ENCODE measurements around the gene DNAH10. TPM values are rescaled to one million over a fixed set of nuclear protein-coding genes. Genes with fewer than 3 reads are reported as not detected.

DNAH10 gene
- total and polyA plus RNA-seq, 2 donors from 2014 or later: 0.24 to 0.28 TPM

DNA sequence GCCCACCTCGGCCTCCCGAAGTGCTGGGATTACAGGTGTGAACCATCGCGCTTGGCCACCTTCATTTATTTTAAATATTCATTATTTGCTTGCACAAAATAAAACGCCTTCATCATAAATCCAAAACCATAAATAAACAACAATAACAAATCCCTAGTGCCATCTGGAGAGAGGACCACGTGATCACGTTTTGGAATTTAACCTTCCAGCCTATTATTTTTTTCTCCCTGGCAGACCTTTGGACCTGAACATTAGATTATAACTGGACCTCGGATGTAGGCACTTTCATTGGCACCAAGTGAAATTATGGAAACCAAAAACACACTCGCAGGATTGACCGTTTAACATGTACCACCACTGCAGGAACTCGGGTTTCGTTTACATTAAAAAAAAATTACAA is 2.0 kb downstream of the DNAH10 start:
- Histone ChIP-seq H3K36me3 (ENCODE audit: control insufficient read depth in 2 of 3, insufficient read depth in 3 of 3, low read length in 3 of 3) (no peaks in the 10 kb centered on the region), H3K4me3 (ENCODE audit: low read length in 3 of 3) (no peak overlapping the region), H3K9me3 (ENCODE audit: control insufficient read depth in 2 of 3, insufficient read depth in 1 of 3, low read length in 3 of 3) (no peaks in the 10 kb centered on the region), H3K9ac (ENCODE audit: low read length in 3 of 3) (no peak overlapping the region), H3K27me3 (ENCODE audit: control insufficient read depth, insufficient read depth, low read length) (no peaks in the 10 kb centered on the region), H3K27ac (ENCODE audit: low read depth in 2 of 2, low read length in 2 of 2) (no peak overlapping the region), H3K4me1 (ENCODE audit: control insufficient read depth in 2 of 3, insufficient read depth in 2 of 3, low read depth in 1 of 3, low read length in 3 of 3) (peaks cover 0 to 4% (median 0%) of the 10 kb centered on the region in 3 donors)
- no peak for FAIRE-seq
- DNase-seq: no peak
- TF ChIP-seq, protein P1, sequence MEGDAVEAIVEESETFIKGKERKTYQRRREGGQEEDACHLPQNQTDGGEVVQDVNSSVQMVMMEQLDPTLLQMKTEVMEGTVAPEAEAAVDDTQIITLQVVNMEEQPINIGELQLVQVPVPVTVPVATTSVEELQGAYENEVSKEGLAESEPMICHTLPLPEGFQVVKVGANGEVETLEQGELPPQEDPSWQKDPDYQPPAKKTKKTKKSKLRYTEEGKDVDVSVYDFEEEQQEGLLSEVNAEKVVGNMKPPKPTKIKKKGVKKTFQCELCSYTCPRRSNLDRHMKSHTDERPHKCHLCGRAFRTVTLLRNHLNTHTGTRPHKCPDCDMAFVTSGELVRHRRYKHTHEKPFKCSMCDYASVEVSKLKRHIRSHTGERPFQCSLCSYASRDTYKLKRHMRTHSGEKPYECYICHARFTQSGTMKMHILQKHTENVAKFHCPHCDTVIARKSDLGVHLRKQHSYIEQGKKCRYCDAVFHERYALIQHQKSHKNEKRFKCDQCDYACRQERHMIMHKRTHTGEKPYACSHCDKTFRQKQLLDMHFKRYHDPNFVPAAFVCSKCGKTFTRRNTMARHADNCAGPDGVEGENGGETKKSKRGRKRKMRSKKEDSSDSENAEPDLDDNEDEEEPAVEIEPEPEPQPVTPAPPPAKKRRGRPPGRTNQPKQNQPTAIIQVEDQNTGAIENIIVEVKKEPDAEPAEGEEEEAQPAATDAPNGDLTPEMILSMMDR (IDR thresholded peaks at IDR 0.05; ENCODE audit: borderline replicate concordance, extremely low read depth, insufficient read depth): no peak
- intact Hi-C loops (cut with DNase I): no loop called here

DNA sequence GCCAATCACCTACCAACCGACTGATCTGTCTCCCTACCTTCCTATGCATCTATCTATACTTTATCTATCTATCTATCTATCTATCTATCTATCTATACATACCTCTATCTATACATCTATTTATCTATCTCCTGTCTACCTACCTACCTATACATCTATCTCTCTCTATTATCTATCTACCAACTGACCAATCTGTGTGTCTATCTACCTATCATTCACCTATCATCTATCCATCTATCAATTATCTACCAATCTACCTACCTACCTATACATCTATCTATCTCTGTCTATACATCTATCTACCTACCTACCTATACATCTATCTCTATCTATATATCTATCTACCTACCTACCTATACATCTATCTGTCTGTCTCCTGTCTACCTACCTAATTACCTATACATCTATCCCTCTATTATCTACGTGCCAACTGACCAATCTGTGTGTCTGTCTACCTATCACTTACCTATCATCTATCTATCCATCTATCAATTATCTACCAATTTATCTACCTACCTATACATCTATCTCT is 3.5 kb downstream of the DNAH10 start:
- Histone ChIP-seq H3K36me3 (ENCODE audit: control insufficient read depth in 2 of 3, insufficient read depth in 3 of 3, low read length in 3 of 3) (no peaks in the 10 kb centered on the region), H3K27me3 (ENCODE audit: control insufficient read depth, insufficient read depth, low read length) (no peaks in the 10 kb centered on the region), H3K9me3 (ENCODE audit: control insufficient read depth in 2 of 3, insufficient read depth in 1 of 3, low read length in 3 of 3) (no peaks in the 10 kb centered on the region), H3K27ac (ENCODE audit: low read depth in 2 of 2, low read length in 2 of 2) (no peak overlapping the region), H3K4me1 (ENCODE audit: control insufficient read depth in 2 of 3, insufficient read depth in 2 of 3, low read depth in 1 of 3, low read length in 3 of 3) (peaks cover 0 to 4% (median 0%) of the 10 kb centered on the region in 3 donors), H3K4me3 (ENCODE audit: low read length in 3 of 3) (no peak overlapping the region), H3K9ac (ENCODE audit: low read length in 3 of 3) (no peak overlapping the region)
- TF ChIP-seq, protein P1 (IDR thresholded peaks at IDR 0.05; ENCODE audit: borderline replicate concordance, extremely low read depth, insufficient read depth): no peak
- intact Hi-C loops (cut with DNase I): no loop called here
- DNase-seq: no peak
- no peak for FAIRE-seq

DNA sequence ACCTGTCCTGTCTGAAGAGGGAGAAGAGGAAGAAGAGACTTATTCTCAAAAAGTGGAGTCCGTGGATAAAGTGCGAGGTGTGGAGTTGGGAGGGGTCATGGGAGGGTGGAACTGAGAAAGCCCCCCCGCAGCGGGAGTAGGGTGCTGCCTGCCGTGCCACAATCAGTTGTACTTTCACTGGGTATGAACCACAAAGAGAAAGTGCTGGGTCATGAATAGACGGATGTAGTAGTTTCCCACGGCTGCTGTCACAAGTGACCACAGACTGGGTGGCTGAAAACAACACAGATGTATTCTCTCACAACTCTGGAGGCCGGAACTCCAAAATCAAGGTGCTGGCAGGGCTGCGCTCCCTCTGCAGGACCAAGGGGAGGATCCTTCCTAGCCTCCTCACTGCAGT is 5.5 kb downstream of the DNAH10 start:
- no peaks in the 10 kb centered on the region for H3K9me3 ChIP-seq (ENCODE audit: control insufficient read depth in 2 of 3, insufficient read depth in 1 of 3, low read length in 3 of 3)
- intact Hi-C loops (cut with DNase I): no loop called here
- H3K36me3 ChIP-seq (ENCODE audit: control insufficient read depth in 2 of 3, insufficient read depth in 3 of 3, low read length in 3 of 3): no peaks in the 10 kb centered on the region
- H3K27ac ChIP-seq (ENCODE audit: low read depth in 2 of 2, low read length in 2 of 2): no peak overlapping the region
- TF ChIP-seq, protein P1 (IDR thresholded peaks at IDR 0.05; ENCODE audit: borderline replicate concordance, extremely low read depth, insufficient read depth): no peak
- H3K9ac ChIP-seq (ENCODE audit: low read length in 3 of 3): no peak overlapping the region
- FAIRE-seq (no peak), DNase-seq (no peak)
- H3K27me3 ChIP-seq (ENCODE audit: control insufficient read depth, insufficient read depth, low read length): no peaks in the 10 kb centered on the region
- peaks cover 0 to 2% (median 0%) of the 10 kb centered on the region in 3 donors for H3K4me1 ChIP-seq (ENCODE audit: control insufficient read depth in 2 of 3, insufficient read depth in 2 of 3, low read depth in 1 of 3, low read length in 3 of 3)
- no peak overlapping the region for H3K4me3 ChIP-seq (ENCODE audit: low read length in 3 of 3)

DNA sequence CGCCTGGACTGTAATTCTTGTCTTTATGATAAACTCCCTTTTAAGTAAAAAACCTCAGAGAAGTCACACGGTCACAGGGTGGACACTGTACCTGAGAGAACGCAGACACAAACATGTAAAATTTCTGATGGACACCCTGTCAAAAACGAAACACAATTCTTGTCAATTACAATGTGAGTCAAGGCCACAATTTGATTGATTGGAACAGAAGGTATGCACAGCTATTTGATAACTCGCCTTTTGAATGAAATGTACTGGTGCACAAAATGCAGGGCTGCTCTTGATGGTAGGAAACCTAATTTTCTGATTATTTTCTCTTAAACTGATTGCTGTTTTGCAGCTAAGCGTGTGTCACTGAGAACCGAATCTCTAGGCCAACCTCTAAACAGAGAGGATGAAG is 9.2 kb downstream of the DNAH10 start:
- no peaks in the 10 kb centered on the region for H3K27me3 ChIP-seq (ENCODE audit: control insufficient read depth, insufficient read depth, low read length)
- H3K36me3 ChIP-seq (ENCODE audit: control insufficient read depth in 2 of 3, insufficient read depth in 3 of 3, low read length in 3 of 3): no peaks in the 10 kb centered on the region
- no peak overlapping the region for H3K27ac ChIP-seq (ENCODE audit: low read depth in 2 of 2, low read length in 2 of 2)
- H3K9ac ChIP-seq (ENCODE audit: low read length in 3 of 3): no peak overlapping the region
- FAIRE-seq: no peak
- TF ChIP-seq, protein P1 (IDR thresholded peaks at IDR 0.05; ENCODE audit: borderline replicate concordance, extremely low read depth, insufficient read depth): no peak
- intact Hi-C loops (cut with DNase I): no loop called here
- no peak overlapping the region for H3K4me3 ChIP-seq (ENCODE audit: low read length in 3 of 3)
- no peaks in the 10 kb centered on the region for H3K9me3 ChIP-seq (ENCODE audit: control insufficient read depth in 2 of 3, insufficient read depth in 1 of 3, low read length in 3 of 3)
- H3K4me1 ChIP-seq (ENCODE audit: control insufficient read depth in 2 of 3, insufficient read depth in 2 of 3, low read depth in 1 of 3, low read length in 3 of 3): no peaks in the 10 kb centered on the region
- no peak for DNase-seq
